ENCODE measurements around the gene TRIM6. TPM values are rescaled to one million over a fixed set of nuclear protein-coding genes. Genes with fewer than 3 reads are reported as not detected.
A peak's percentile ranks its signal among the peaks of the same experiment; 100 is the strongest.

TRIM6 gene
- total RNA-seq, 1 donor from 2014 or later = 3.7 TPM

- Histone ChIP-seq H3K9me3 (no peaks in the 10 kb centered on the region), H3K36me3 (no peaks in the 10 kb centered on the region), H3K4me3 (peak overlapping the region; percentile 67), H3K27ac (no peak overlapping the region), H3K4me1 (peaks cover 32% of the 10 kb centered on the region), H3K27me3 (ENCODE audit: low read depth) (no peaks in the 10 kb centered on the region)
- intact Hi-C loops (cut with DNase I) = no loop called here
- ATAC-seq = no peak
- TF ChIP-seq CTCF (IDR thresholded peaks at IDR 0.05) = no peak
- DNase-seq = no peak
Observed at GRCh38 chr11:5626196-5626595, 29.8 kb downstream of the TRIM6 start.

GRCh38 chr11:5631417-5631816 lies 35.0 kb downstream of the TRIM6 start:
- H3K9me3 ChIP-seq = no peaks in the 10 kb centered on the region
- intact Hi-C loops (cut with DNase I) = no loop called here
- no peaks in the 10 kb centered on the region for H3K27me3 ChIP-seq (ENCODE audit: low read depth)
- H3K27ac ChIP-seq = no peak overlapping the region
- H3K4me3 ChIP-seq = no peak overlapping the region
- TF ChIP-seq CTCF (IDR thresholded peaks at IDR 0.05) = no peak
- DNase-seq (no peak), ATAC-seq (no peak)
- H3K4me1 ChIP-seq = no peaks in the 10 kb centered on the region
- H3K36me3 ChIP-seq = peaks cover 30% of the 10 kb centered on the region

- Histone ChIP-seq H3K27me3 (ENCODE audit: low read depth) (no peaks in the 10 kb centered on the region), H3K36me3 (peaks cover 37% of the 10 kb centered on the region), H3K4me1 (no peaks in the 10 kb centered on the region), H3K4me3 (no peak overlapping the region), H3K9me3 (no peaks in the 10 kb centered on the region), H3K27ac (no peak overlapping the region)
- ATAC-seq (no peak), DNase-seq (no peak)
- intact Hi-C loops (cut with DNase I) = no loop called here
- TF ChIP-seq CTCF (IDR thresholded peaks at IDR 0.05) = no peak
Observed at GRCh38 chr11:5631969-5632635, 35.7 kb downstream of the TRIM6 start.

GRCh38 chr11:5639953-5640352 lies 43.5 kb downstream of the TRIM6 start:
- DNase-seq = no peak
- ATAC-seq = no peak
- Histone ChIP-seq H3K9me3 (no peaks in the 10 kb centered on the region), H3K27me3 (ENCODE audit: low read depth) (no peaks in the 10 kb centered on the region), H3K4me3 (no peak overlapping the region), H3K27ac (no peak overlapping the region), H3K4me1 (no peaks in the 10 kb centered on the region), H3K36me3 (peaks cover 54% of the 10 kb centered on the region)
- intact Hi-C loops (cut with DNase I) = no loop called here
- TF ChIP-seq CTCF (IDR thresholded peaks at IDR 0.05) = no peak

GRCh38 chr11:5643585-5643984 lies 47.1 kb downstream of the TRIM6 start:
- TF ChIP-seq CTCF (IDR thresholded peaks at IDR 0.05) = no peak
- no peak overlapping the region for H3K4me3 ChIP-seq
- no peaks in the 10 kb centered on the region for H3K9me3 ChIP-seq
- H3K27ac ChIP-seq = no peak overlapping the region
- H3K4me1 ChIP-seq = no peaks in the 10 kb centered on the region
- DNase-seq (no peak), ATAC-seq (no peak)
- intact Hi-C loops (cut with DNase I) = no loop called here
- peaks cover 31% of the 10 kb centered on the region for H3K36me3 ChIP-seq
- no peaks in the 10 kb centered on the region for H3K27me3 ChIP-seq (ENCODE audit: low read depth)

Measured in lower lobe of right lung (tissue), 2 donors.